ENCODE measurements around the gene C1orf159.

- TF ChIP-seq ZNF274 (IDR thresholded peaks at IDR 0.05; ENCODE audit: borderline replicate concordance, low read depth, low read length) (no peak), POLR2H (tag; IDR thresholded peaks at IDR 0.05; ENCODE audit: low read depth) (no peak), MAFK (IDR thresholded peaks at IDR 0.05; ENCODE audit: low read length) (no peak), SIN3A (IDR thresholded peaks at IDR 0.05; ENCODE audit: borderline replicate concordance in 2 of 2, control insufficient read depth in 1 of 2, low read depth in 2 of 2, low read length in 2 of 2) (no peak), ARHGAP35 (IDR thresholded peaks at IDR 0.05; ENCODE audit: partially characterized antibody) (no peak), TAF1 (IDR thresholded peaks at IDR 0.05; ENCODE audit: control insufficient read depth, extremely low read depth, insufficient read depth, low read length, severe bottlenecking) (no peak), CTCF (IDR thresholded peaks at IDR 0.05 in 2 of 3, conservative IDR thresholded peaks at IDR 0.05 in 1 of 3; ENCODE audit: insufficient read depth in 2 of 3, low read depth in 1 of 3, low read length in 3 of 3) (no peak), SRF (CRISPR knock-in tag; IDR thresholded peaks at IDR 0.05) (no peak), SPI1 (IDR thresholded peaks at IDR 0.05; ENCODE audit: borderline replicate concordance, low read depth, low read length) (no peak), RBBP5 (IDR thresholded peaks at IDR 0.05; ENCODE audit: borderline replicate concordance, insufficient read depth, low read length, poor library complexity, severe bottlenecking) (no peak), ZFP91 (CRISPR knock-in tag; IDR thresholded peaks at IDR 0.05) (no peak), PML (IDR thresholded peaks at IDR 0.05; ENCODE audit: low read length) (no peak)
- TF ChIP-seq, protein P1, sequence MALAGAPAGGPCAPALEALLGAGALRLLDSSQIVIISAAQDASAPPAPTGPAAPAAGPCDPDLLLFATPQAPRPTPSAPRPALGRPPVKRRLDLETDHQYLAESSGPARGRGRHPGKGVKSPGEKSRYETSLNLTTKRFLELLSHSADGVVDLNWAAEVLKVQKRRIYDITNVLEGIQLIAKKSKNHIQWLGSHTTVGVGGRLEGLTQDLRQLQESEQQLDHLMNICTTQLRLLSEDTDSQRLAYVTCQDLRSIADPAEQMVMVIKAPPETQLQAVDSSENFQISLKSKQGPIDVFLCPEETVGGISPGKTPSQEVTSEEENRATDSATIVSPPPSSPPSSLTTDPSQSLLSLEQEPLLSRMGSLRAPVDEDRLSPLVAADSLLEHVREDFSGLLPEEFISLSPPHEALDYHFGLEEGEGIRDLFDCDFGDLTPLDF (CRISPR knock-in tag; IDR thresholded peaks at IDR 0.05): no peak
- TF ChIP-seq, protein P2, sequence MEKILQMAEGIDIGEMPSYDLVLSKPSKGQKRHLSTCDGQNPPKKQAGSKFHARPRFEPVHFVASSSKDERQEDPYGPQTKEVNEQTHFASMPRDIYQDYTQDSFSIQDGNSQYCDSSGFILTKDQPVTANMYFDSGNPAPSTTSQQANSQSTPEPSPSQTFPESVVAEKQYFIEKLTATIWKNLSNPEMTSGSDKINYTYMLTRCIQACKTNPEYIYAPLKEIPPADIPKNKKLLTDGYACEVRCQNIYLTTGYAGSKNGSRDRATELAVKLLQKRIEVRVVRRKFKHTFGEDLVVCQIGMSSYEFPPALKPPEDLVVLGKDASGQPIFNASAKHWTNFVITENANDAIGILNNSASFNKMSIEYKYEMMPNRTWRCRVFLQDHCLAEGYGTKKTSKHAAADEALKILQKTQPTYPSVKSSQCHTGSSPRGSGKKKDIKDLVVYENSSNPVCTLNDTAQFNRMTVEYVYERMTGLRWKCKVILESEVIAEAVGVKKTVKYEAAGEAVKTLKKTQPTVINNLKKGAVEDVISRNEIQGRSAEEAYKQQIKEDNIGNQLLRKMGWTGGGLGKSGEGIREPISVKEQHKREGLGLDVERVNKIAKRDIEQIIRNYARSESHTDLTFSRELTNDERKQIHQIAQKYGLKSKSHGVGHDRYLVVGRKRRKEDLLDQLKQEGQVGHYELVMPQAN (IDR thresholded peaks at IDR 0.05; ENCODE audit: borderline replicate concordance): no peak
These were observed 32.2 kb downstream of the C1orf159 start for GRCh38 chr1:1083416-1084371.
